ENCODE data around the gene SNAI3. TPM values are rescaled to one million over a fixed set of nuclear protein-coding genes. Genes with fewer than 3 reads are reported as not detected.

The SNAI3 gene
- total and polyA plus RNA-seq, 2 experiments from 2014 or later: 10.3 to 19.4 TPM

DNA sequence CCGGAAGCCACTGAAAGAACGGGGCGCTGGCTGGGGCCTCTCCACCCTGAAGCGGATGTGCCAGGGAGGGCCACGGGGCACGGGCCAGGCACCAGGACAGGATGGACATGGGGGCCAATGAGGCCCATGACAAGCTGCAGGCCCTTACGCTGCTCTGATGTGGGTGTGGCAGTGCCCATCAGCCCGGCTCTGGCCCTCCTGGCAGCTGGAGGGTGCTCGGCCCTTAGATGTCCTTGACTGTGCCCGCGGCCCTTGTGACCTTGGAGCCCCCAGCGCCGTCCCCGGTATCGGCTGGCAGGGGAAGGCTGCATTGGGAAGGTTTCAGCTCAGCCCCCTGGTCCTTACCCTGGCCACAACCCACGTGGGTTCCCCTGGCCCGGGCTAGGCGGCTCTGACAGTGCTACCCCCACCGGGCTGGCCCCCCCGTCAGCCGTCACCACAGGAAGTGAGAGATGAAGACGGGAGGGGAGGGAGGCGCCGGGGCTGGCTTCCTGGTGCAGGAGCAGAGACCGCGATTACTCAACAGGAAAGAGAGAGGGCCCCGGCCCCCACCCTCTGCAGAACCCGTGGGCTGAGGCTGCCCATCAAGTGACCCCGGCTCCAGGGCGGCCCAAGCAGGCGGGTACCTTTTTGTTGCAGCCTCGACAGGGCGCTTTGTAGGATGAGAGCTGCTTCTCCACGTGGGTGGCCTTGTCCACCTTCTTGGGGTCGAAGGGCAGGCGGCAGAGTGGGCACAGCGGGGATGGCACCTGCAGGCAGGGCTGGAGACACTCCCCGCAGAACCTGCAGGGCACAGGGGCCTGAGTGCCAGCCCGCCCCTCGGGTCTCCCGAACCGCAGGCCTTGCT is 14.6 kb upstream of the SNAI3 start:
- ATAC-seq: no peak
- no peaks in the 10 kb centered on the region for H3K27me3 ChIP-seq (ENCODE audit: insufficient read depth)
- no peak overlapping the region for H2AFZ ChIP-seq
- H3K4me1 Mint-ChIP-seq: peaks cover 12% of the 10 kb centered on the region
- no peaks in the 10 kb centered on the region for H3K9me3 Mint-ChIP-seq
- no peak for TF ChIP-seq CREB1 (CRISPR knock-in tag; IDR thresholded peaks at IDR 0.05; ENCODE audit: low read depth)
- no peak for DNase-seq (ENCODE audit: low spot score)
- H3F3A ChIP-seq (replicated peaks; ENCODE audit: low read depth): no peaks in the 10 kb centered on the region
- peaks cover 18% of the 10 kb centered on the region for H3K79me2 ChIP-seq (replicated peaks; ENCODE audit: insufficient read depth)
- H3K4me3 Mint-ChIP-seq: no peak overlapping the region
- H3K27ac ChIP-seq (ENCODE audit: low read depth): no peak overlapping the region
- H3K27ac Mint-ChIP-seq: no peak overlapping the region
- no peaks in the 10 kb centered on the region; the same call in 2 of the 3 replicates for H3K36me3 Mint-ChIP-seq (ENCODE audit: low read depth)
- no peaks in the 10 kb centered on the region for H3K36me3 ChIP-seq (ENCODE audit: insufficient read depth)
- no peaks in the 10 kb centered on the region for H3K4me1 ChIP-seq (ENCODE audit: insufficient read depth)
- no peak overlapping the region for H3K4me3 ChIP-seq
- H4K20me1 ChIP-seq (replicated peaks; ENCODE audit: insufficient read depth): peaks cover 5% of the 10 kb centered on the region; the same call in 1 of the 2 replicates
- no peaks in the 10 kb centered on the region for H3K9me2 ChIP-seq (ENCODE audit: insufficient read depth)
- peaks cover 6% of the 10 kb centered on the region for H3K27me3 Mint-ChIP-seq (ENCODE audit: insufficient read depth, low read depth, poor library complexity)
- no peak overlapping the region for H3K4me2 ChIP-seq

DNA sequence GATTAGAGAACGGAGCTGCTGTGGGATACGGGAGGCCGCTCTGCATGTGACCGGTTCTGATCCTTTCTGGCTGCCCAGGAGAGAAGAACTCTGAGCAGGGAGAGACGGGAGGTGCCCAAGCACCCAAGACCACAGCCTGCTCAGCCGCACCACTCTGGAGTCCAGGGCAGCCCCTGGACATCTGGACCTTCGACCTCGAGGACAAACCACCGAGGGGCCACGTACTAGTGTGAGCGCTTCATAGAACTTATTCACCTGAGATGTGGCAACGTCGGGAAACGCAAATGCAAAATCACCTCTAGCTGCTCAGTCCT is 14.0 kb upstream of the SNAI3 start:
- peaks cover 9% of the 10 kb centered on the region for H3K4me1 Mint-ChIP-seq
- Histone ChIP-seq H3K27me3 (ENCODE audit: insufficient read depth) (no peaks in the 10 kb centered on the region), H2AFZ (no peak overlapping the region), H3K9me2 (ENCODE audit: insufficient read depth) (no peaks in the 10 kb centered on the region), H3K4me1 (ENCODE audit: insufficient read depth) (no peaks in the 10 kb centered on the region), H3K4me3 (no peak overlapping the region), H3K4me2 (no peak overlapping the region), H3K79me2 (replicated peaks; ENCODE audit: insufficient read depth) (peaks cover 14% of the 10 kb centered on the region), H3F3A (replicated peaks; ENCODE audit: low read depth) (no peaks in the 10 kb centered on the region), H3K27ac (ENCODE audit: low read depth) (no peak overlapping the region), H3K36me3 (ENCODE audit: insufficient read depth) (no peaks in the 10 kb centered on the region), H4K20me1 (replicated peaks; ENCODE audit: insufficient read depth) (peaks cover 5% of the 10 kb centered on the region; the same call in 1 of the 2 replicates)
- no peaks in the 10 kb centered on the region; the same call in 2 of the 3 replicates for H3K36me3 Mint-ChIP-seq (ENCODE audit: low read depth)
- no peaks in the 10 kb centered on the region for H3K9me3 Mint-ChIP-seq
- DNase-seq (ENCODE audit: low spot score) (no peak), ATAC-seq (no peak)
- H3K27ac Mint-ChIP-seq: no peak overlapping the region
- peaks cover 6% of the 10 kb centered on the region for H3K27me3 Mint-ChIP-seq (ENCODE audit: insufficient read depth, low read depth, poor library complexity)
- H3K4me3 Mint-ChIP-seq: no peak overlapping the region
- TF ChIP-seq JUNB (IDR thresholded peaks at IDR 0.05; ENCODE audit: unreplicated experiment): no peak
- TF ChIP-seq, protein P1, sequence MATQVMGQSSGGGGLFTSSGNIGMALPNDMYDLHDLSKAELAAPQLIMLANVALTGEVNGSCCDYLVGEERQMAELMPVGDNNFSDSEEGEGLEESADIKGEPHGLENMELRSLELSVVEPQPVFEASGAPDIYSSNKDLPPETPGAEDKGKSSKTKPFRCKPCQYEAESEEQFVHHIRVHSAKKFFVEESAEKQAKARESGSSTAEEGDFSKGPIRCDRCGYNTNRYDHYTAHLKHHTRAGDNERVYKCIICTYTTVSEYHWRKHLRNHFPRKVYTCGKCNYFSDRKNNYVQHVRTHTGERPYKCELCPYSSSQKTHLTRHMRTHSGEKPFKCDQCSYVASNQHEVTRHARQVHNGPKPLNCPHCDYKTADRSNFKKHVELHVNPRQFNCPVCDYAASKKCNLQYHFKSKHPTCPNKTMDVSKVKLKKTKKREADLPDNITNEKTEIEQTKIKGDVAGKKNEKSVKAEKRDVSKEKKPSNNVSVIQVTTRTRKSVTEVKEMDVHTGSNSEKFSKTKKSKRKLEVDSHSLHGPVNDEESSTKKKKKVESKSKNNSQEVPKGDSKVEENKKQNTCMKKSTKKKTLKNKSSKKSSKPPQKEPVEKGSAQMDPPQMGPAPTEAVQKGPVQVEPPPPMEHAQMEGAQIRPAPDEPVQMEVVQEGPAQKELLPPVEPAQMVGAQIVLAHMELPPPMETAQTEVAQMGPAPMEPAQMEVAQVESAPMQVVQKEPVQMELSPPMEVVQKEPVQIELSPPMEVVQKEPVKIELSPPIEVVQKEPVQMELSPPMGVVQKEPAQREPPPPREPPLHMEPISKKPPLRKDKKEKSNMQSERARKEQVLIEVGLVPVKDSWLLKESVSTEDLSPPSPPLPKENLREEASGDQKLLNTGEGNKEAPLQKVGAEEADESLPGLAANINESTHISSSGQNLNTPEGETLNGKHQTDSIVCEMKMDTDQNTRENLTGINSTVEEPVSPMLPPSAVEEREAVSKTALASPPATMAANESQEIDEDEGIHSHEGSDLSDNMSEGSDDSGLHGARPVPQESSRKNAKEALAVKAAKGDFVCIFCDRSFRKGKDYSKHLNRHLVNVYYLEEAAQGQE (IDR thresholded peaks at IDR 0.05; ENCODE audit: unreplicated experiment): no peak
- TF ChIP-seq STAT1 (IDR thresholded peaks at IDR 0.05; ENCODE audit: unreplicated experiment): no peak
- TF ChIP-seq, protein P2, sequence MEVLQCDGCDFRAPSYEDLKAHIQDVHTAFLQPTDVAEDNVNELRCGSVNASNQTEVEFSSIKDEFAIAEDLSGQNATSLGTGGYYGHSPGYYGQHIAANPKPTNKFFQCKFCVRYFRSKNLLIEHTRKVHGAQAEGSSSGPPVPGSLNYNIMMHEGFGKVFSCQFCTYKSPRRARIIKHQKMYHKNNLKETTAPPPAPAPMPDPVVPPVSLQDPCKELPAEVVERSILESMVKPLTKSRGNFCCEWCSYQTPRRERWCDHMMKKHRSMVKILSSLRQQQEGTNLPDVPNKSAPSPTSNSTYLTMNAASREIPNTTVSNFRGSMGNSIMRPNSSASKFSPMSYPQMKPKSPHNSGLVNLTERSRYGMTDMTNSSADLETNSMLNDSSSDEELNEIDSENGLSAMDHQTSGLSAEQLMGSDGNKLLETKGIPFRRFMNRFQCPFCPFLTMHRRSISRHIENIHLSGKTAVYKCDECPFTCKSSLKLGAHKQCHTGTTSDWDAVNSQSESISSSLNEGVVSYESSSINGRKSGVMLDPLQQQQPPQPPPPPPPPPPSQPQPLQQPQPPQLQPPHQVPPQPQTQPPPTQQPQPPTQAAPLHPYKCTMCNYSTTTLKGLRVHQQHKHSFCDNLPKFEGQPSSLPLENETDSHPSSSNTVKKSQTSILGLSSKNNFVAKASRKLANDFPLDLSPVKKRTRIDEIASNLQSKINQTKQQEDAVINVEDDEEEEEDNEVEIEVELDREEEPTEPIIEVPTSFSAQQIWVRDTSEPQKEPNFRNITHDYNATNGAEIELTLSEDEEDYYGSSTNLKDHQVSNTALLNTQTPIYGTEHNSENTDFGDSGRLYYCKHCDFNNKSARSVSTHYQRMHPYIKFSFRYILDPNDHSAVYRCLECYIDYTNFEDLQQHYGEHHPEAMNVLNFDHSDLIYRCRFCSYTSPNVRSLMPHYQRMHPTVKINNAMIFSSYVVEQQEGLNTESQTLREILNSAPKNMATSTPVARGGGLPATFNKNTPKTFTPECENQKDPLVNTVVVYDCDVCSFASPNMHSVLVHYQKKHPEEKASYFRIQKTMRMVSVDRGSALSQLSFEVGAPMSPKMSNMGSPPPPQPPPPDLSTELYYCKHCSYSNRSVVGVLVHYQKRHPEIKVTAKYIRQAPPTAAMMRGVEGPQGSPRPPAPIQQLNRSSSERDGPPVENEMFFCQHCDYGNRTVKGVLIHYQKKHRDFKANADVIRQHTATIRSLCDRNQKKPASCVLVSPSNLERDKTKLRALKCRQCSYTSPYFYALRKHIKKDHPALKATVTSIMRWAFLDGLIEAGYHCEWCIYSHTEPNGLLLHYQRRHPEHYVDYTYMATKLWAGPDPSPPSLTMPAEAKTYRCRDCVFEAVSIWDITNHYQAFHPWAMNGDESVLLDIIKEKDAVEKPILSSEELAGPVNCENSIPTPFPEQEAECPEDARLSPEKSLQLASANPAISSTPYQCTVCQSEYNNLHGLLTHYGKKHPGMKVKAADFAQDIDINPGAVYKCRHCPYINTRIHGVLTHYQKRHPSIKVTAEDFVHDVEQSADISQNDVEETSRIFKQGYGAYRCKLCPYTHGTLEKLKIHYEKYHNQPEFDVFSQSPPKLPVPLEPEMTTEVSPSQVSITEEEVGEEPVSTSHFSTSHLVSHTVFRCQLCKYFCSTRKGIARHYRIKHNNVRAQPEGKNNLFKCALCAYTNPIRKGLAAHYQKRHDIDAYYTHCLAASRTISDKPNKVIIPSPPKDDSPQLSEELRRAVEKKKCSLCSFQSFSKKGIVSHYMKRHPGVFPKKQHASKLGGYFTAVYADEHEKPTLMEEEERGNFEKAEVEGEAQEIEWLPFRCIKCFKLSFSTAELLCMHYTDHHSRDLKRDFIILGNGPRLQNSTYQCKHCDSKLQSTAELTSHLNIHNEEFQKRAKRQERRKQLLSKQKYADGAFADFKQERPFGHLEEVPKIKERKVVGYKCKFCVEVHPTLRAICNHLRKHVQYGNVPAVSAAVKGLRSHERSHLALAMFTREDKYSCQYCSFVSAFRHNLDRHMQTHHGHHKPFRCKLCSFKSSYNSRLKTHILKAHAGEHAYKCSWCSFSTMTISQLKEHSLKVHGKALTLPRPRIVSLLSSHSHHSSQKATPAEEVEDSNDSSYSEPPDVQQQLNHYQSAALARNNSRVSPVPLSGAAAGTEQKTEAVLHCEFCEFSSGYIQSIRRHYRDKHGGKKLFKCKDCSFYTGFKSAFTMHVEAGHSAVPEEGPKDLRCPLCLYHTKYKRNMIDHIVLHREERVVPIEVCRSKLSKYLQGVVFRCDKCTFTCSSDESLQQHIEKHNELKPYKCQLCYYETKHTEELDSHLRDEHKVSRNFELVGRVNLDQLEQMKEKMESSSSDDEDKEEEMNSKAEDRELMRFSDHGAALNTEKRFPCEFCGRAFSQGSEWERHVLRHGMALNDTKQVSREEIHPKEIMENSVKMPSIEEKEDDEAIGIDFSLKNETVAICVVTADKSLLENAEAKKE (CRISPR knock-in tag; IDR thresholded peaks at IDR 0.05): no peak
- no peak for TF ChIP-seq EZH2phosphoT487 (IDR thresholded peaks at IDR 0.05; ENCODE audit: unreplicated experiment)
- TF ChIP-seq, protein P3, sequence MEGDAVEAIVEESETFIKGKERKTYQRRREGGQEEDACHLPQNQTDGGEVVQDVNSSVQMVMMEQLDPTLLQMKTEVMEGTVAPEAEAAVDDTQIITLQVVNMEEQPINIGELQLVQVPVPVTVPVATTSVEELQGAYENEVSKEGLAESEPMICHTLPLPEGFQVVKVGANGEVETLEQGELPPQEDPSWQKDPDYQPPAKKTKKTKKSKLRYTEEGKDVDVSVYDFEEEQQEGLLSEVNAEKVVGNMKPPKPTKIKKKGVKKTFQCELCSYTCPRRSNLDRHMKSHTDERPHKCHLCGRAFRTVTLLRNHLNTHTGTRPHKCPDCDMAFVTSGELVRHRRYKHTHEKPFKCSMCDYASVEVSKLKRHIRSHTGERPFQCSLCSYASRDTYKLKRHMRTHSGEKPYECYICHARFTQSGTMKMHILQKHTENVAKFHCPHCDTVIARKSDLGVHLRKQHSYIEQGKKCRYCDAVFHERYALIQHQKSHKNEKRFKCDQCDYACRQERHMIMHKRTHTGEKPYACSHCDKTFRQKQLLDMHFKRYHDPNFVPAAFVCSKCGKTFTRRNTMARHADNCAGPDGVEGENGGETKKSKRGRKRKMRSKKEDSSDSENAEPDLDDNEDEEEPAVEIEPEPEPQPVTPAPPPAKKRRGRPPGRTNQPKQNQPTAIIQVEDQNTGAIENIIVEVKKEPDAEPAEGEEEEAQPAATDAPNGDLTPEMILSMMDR (conservative IDR thresholded peaks at IDR 0.05; ENCODE audit: low read depth in 2 of 2): no peak
- TF ChIP-seq ZNF331 (CRISPR knock-in tag; IDR thresholded peaks at IDR 0.05; ENCODE audit: low read depth): no peak
- TF ChIP-seq NANOG (IDR thresholded peaks at IDR 0.05; ENCODE audit: borderline replicate concordance): no peak
- no peak for TF ChIP-seq ZNF114 (CRISPR knock-in tag; IDR thresholded peaks at IDR 0.05)

All from GM23338 (cell line).